Mucosa of rectum (tissue), 2 donors: Measurements from ENCODE around the gene PHF21B.
"Not testable (repeated sequence)": the region's sequence is repeated elsewhere in the genome, so short reads cannot be mapped to it uniquely, and the experiment has no call there.

ENCODE experiments used
- H3K27ac ChIP-seq, 2 donors: one replicate each; pipeline ENCODE4 v1.7.0; 2013; ENCODE audit warnings: inconsistent platforms in 2 of 2, low read depth in 2 of 2, low read length in 2 of 2
- H3K27me3 ChIP-seq, 2 donors: one replicate each; pipeline ENCODE4 v1.7.0; 2013; ENCODE audit warnings: low read length in 2 of 2; ENCODE audit not compliant: control insufficient read depth in 2 of 2, insufficient read depth in 2 of 2
- H3K36me3 ChIP-seq, 2 donors: one replicate each; pipeline ENCODE4 v1.7.0; 2013; ENCODE audit warnings: low read length in 2 of 2; ENCODE audit not compliant: control insufficient read depth in 2 of 2, insufficient read depth in 2 of 2
- H3K4me1 ChIP-seq, 2 donors: one replicate each; pipeline ENCODE4 v1.7.0; 2013; ENCODE audit warnings: low read length in 2 of 2, mild to moderate bottlenecking in 1 of 2; ENCODE audit not compliant: control insufficient read depth in 2 of 2, insufficient read depth in 2 of 2
- H3K4me3 ChIP-seq, 2 donors: one replicate each; pipeline ENCODE4 v1.7.0; 2013; ENCODE audit warnings: low read length in 2 of 2
- H3K9ac ChIP-seq, 2 donors: one replicate each; pipeline ENCODE4 v1.7.0; 2013; ENCODE audit warnings: low read length in 2 of 2, low read depth in 1 of 2, mild to moderate bottlenecking in 1 of 2
- H3K9me3 ChIP-seq, 2 donors: one replicate each; pipeline ENCODE4 v1.7.0; 2013; ENCODE audit warnings: low read length in 2 of 2; ENCODE audit not compliant: control insufficient read depth in 2 of 2
- donor health status: healthy.
- donor health status: Normal muscosa, but diverticular disease.

The PHF21B gene

DNA sequence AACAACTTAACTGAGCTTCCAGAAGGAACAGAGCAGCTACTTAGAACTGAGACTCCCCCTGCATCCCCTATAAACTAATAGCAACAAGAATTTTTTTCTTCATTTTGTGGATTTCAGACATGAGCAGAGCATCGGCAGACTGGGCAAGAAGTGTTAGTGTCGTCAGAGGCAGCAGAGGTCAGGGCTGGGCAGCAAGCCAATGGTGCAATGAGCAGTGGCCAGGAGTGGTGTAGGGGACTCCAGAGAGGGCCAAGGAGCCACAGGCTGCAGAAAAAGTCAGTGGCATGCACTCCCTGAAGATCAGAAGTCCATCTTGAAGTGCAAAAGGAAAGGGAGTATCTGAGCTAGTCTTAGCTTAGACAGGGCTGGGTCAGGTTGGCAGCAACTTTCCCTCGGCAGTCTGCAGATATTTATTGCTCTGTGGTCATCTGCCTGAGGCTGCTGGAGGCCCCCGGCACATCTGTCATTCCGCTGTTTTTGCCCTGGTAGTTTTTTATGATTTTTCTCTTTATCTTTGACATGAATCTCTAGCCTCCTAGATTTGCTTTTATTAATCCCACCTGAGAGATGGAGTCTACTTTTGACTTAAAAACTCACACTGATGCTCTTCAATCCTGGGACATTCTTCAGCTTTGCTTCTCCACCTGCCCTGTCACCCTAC lies 105.2 kb downstream of the PHF21B start:
- H3K4me3 ChIP-seq, H3K9ac ChIP-seq, H3K4me1 ChIP-seq, H3K36me3 ChIP-seq, H3K27ac ChIP-seq, H3K27me3 ChIP-seq: not testable (repeated sequence)
- peaks cover 3 to 12% of the 10 kb centered on the region in 2 donors for H3K9me3 ChIP-seq

DNA sequence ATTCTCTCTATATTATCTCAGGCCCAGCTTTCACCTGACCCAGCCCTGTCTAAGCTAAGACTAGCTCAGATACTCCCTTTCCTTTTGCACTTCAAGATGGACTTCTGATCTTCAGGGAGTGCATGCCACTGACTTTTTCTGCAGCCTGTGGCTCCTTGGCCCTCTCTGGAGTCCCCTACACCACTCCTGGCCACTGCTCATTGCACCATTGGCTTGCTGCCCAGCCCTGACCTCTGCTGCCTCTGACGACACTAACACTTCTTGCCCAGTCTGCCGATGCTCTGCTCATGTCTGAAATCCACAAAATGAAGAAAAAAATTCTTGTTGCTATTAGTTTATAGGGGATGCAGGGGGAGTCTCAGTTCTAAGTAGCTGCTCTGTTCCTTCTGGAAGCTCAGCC lies 106.6 kb downstream of the PHF21B start:
- H3K9ac ChIP-seq, H3K4me3 ChIP-seq, H3K4me1 ChIP-seq, H3K36me3 ChIP-seq, H3K27ac ChIP-seq, H3K27me3 ChIP-seq: not testable (repeated sequence)
- peaks cover 3 to 12% of the 10 kb centered on the region in 2 donors for H3K9me3 ChIP-seq

- no peak overlapping the region for H3K9ac ChIP-seq
- H3K9me3 ChIP-seq: peaks cover 3 to 12% of the 10 kb centered on the region in 2 donors
- no peaks in the 10 kb centered on the region for H3K4me1 ChIP-seq
- no peak overlapping the region for H3K27ac ChIP-seq
- no peaks in the 10 kb centered on the region for H3K27me3 ChIP-seq
- no peaks in the 10 kb centered on the region for H3K36me3 ChIP-seq
- H3K4me3 ChIP-seq: no peak overlapping the region
These were observed 108.5 kb downstream of the PHF21B start for GRCh38 chr22:44901301-44901700.

GRCh38 chr22:44898236-44898635 lies 111.6 kb downstream of the PHF21B start:
- no peak overlapping the region for H3K9ac ChIP-seq
- peaks cover 3 to 12% of the 10 kb centered on the region in 2 donors for H3K9me3 ChIP-seq
- H3K36me3 ChIP-seq: no peaks in the 10 kb centered on the region
- H3K4me1 ChIP-seq: no peaks in the 10 kb centered on the region
- H3K27me3 ChIP-seq: no peaks in the 10 kb centered on the region
- H3K27ac ChIP-seq: no peak overlapping the region
- H3K4me3 ChIP-seq: no peak overlapping the region

DNA sequence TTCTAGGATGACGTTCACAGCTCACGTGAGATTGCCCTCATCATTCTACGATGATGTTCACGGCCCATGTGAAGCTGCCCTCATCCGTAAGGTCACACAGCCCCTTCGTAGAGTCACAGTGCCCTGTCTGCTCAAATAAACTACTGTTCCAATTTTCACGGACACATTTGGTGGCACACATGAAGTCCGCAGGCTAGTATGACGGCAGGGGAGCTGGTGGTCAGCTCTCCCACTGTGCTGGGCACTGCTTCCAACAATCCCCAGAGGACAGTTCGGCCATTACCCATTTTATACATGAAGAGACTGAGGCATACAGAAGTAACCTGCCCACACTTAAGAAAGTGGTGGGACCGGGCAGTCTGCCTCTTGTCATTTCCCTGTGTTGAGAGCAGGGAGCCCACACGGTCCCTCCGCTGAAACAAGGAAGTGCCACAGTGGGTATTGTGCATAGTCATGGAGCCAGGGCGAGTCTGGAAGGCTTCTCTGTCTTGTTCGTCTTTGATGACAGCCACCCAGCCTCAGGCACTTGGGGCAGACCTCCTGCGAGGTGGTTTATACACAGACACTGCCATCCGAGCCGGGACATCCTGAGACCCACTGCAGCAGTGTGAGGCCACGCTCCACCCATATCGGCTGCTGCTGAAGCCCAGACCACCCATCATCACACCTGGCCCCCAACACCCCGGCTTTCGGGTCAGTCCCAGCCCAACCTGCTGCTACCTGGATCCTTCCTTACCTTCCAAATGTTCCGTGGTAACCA lies 114.3 kb downstream of the PHF21B start:
- Histone ChIP-seq H3K36me3 (no peaks in the 10 kb centered on the region), H3K4me3 (no peak overlapping the region), H3K9me3 (no peaks in the 10 kb centered on the region), H3K27ac (no peak overlapping the region), H3K9ac (no peak overlapping the region), H3K27me3 (no peaks in the 10 kb centered on the region), H3K4me1 (no peaks in the 10 kb centered on the region)

DNA sequence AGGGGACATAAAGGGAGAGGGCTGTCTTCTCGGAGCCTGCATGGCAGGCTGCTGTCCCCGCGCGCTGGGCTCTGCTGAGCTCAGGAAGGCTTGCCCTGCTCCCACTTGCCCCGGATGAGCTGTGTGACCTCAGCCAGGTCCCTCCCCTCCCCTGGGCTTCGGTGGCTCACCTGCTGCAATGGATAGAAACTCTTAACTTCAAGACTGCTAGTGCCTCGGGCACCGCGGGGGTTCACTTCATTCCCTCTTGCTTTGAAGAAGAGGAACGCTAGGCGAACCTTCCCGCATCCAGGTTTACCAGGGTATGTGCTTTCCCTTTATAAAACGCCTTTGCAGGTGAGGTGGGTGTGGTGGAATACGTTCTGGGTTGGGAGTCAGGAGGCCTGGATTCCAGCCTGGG lies 115.0 kb downstream of the PHF21B start:
- Histone ChIP-seq H3K36me3 (no peaks in the 10 kb centered on the region), H3K9ac (no peak overlapping the region), H3K27me3 (no peaks in the 10 kb centered on the region), H3K4me3 (no peak overlapping the region), H3K4me1 (no peaks in the 10 kb centered on the region), H3K9me3 (no peaks in the 10 kb centered on the region), H3K27ac (no peak overlapping the region)

GRCh38 chr22:44894321-44894720 lies 115.5 kb downstream of the PHF21B start:
- Histone ChIP-seq H3K4me1 (no peaks in the 10 kb centered on the region), H3K27ac (no peak overlapping the region), H3K9me3 (no peaks in the 10 kb centered on the region), H3K27me3 (no peaks in the 10 kb centered on the region), H3K36me3 (no peaks in the 10 kb centered on the region), H3K9ac (no peak overlapping the region), H3K4me3 (no peak overlapping the region)

DNA sequence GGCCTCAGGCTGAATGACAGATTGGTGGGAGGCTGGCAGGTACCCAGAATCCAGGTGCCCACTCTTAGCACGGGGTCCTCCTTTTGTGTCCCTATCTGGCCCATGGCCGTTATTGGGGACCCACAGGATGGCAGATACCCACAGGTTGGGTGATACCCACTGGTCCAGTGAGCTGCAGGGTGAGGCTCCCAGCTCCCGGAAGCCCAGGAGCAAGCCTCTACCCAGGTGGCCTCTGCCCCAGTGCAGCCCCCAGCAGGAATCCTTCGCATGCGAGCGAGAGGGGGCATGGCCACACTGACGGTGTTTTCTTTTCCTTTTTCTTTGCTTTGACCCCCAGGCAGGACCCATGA lies 116.1 kb downstream of the PHF21B start:
- Histone ChIP-seq H3K9me3 (no peaks in the 10 kb centered on the region), H3K9ac (no peak overlapping the region)

GRCh38 chr22:44892803-44893730 lies 116.7 kb downstream of the PHF21B start:
- Histone ChIP-seq H3K9ac (no peak overlapping the region), H3K27ac (no peak overlapping the region), H3K27me3 (no peaks in the 10 kb centered on the region), H3K9me3 (no peaks in the 10 kb centered on the region), H3K4me3 (no peak overlapping the region), H3K4me1 (no peaks in the 10 kb centered on the region), H3K36me3 (no peaks in the 10 kb centered on the region)

More for the DNA sequence above, 116.1 kb downstream of the PHF21B start:
- no peak overlapping the region for H3K27ac ChIP-seq
- H3K4me1 ChIP-seq: no peaks in the 10 kb centered on the region
- no peaks in the 10 kb centered on the region for H3K27me3 ChIP-seq
- no peak overlapping the region for H3K4me3 ChIP-seq
- no peaks in the 10 kb centered on the region for H3K36me3 ChIP-seq

DNA sequence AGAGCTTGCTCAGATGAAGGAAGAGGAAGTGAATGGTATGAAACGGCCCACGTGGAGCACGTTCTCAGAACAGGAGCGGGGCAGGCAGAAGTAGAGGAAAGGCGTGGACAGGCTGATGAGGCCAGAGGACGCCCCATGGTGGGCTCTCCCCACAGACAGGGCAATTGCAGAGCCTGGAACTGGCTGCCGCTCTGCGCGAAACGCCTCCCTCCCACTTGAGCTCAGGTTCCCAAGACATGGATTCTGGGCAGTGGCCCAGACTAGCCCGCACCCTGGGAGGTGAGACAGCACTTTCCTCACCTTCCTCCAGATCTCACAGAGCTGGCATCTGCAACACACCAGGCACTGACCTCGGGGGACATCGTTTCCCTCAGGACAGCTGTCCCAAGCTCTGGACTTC lies 117.6 kb downstream of the PHF21B start:
- no peaks in the 10 kb centered on the region for H3K4me1 ChIP-seq
- no peaks in the 10 kb centered on the region for H3K27me3 ChIP-seq
- H3K27ac ChIP-seq: no peak overlapping the region
- no peaks in the 10 kb centered on the region for H3K9me3 ChIP-seq
- no peaks in the 10 kb centered on the region for H3K36me3 ChIP-seq
- no peak overlapping the region for H3K9ac ChIP-seq
- H3K4me3 ChIP-seq: no peak overlapping the region
